ENCODE measurements around the gene CTNNA2.

CTNNA2 gene

GRCh38 chr2:79638954-79639353 is 126.1 kb downstream of the CTNNA2 start:
- H2AFZ ChIP-seq (ENCODE audit: low read length, unreplicated experiment), result no peak overlapping the region
- H3K36me3 ChIP-seq (ENCODE audit: insufficient read depth, low read length), result no peaks in the 10 kb centered on the region
- no peak overlapping the region for H3K4me3 ChIP-seq (ENCODE audit: low read depth, low read length)
- H3K27me3 ChIP-seq (ENCODE audit: insufficient read depth, low read length), result peaks cover 6% of the 10 kb centered on the region; the same call in 1 of the 2 replicates
- no peaks in the 10 kb centered on the region for H3K4me1 ChIP-seq (ENCODE audit: control insufficient read depth, insufficient read depth, low read length, unreplicated experiment)
- no peak overlapping the region for H3K27ac ChIP-seq (ENCODE audit: low read depth, low read length)
- H3K79me2 ChIP-seq (ENCODE audit: control insufficient read depth, insufficient read depth, low read length, unreplicated experiment), result no peaks in the 10 kb centered on the region

GRCh38 chr2:79640001-79640400 is 127.2 kb downstream of the CTNNA2 start:
- Histone ChIP-seq H3K4me1 (ENCODE audit: control insufficient read depth, insufficient read depth, low read length, unreplicated experiment) (no peaks in the 10 kb centered on the region), H3K36me3 (ENCODE audit: insufficient read depth, low read length) (no peaks in the 10 kb centered on the region), H3K27me3 (ENCODE audit: insufficient read depth, low read length) (no peaks in the 10 kb centered on the region), H2AFZ (ENCODE audit: low read length, unreplicated experiment) (no peak overlapping the region), H3K79me2 (ENCODE audit: control insufficient read depth, insufficient read depth, low read length, unreplicated experiment) (no peaks in the 10 kb centered on the region), H3K4me3 (ENCODE audit: low read depth, low read length) (no peak overlapping the region), H3K27ac (ENCODE audit: low read depth, low read length) (no peak overlapping the region)

- H3K4me1 ChIP-seq (ENCODE audit: control insufficient read depth, insufficient read depth, low read length, unreplicated experiment), result no peaks in the 10 kb centered on the region
- H3K36me3 ChIP-seq (ENCODE audit: insufficient read depth, low read length), result no peaks in the 10 kb centered on the region
- H3K4me3 ChIP-seq (ENCODE audit: low read depth, low read length), result no peak overlapping the region
- H3K27ac ChIP-seq (ENCODE audit: low read depth, low read length), result no peak overlapping the region
- H3K79me2 ChIP-seq (ENCODE audit: control insufficient read depth, insufficient read depth, low read length, unreplicated experiment), result no peaks in the 10 kb centered on the region
- H2AFZ ChIP-seq (ENCODE audit: low read length, unreplicated experiment), result no peak overlapping the region
- no peaks in the 10 kb centered on the region; the same call in 1 of the 2 replicates for H3K27me3 ChIP-seq (ENCODE audit: insufficient read depth, low read length)
Observed at GRCh38 chr2:79649531-79649930, 136.7 kb downstream of the CTNNA2 start.

GRCh38 chr2:79660557-79660956 is 147.7 kb downstream of the CTNNA2 start:
- H3K4me3 ChIP-seq (ENCODE audit: low read depth, low read length), result no peak overlapping the region
- H3K27me3 ChIP-seq (ENCODE audit: insufficient read depth, low read length), result no peaks in the 10 kb centered on the region

GRCh38 chr2:79665091-79665490 is 152.2 kb downstream of the CTNNA2 start:
- H3K4me1 ChIP-seq (ENCODE audit: control insufficient read depth, insufficient read depth, low read length, unreplicated experiment), result no peaks in the 10 kb centered on the region
- H2AFZ ChIP-seq (ENCODE audit: low read length, unreplicated experiment), result no peak overlapping the region
- H3K27ac ChIP-seq (ENCODE audit: low read depth, low read length), result no peak overlapping the region
- H3K4me3 ChIP-seq (ENCODE audit: low read depth, low read length), result no peak overlapping the region
- no peaks in the 10 kb centered on the region for H3K27me3 ChIP-seq (ENCODE audit: insufficient read depth, low read length)
- no peaks in the 10 kb centered on the region for H3K36me3 ChIP-seq (ENCODE audit: insufficient read depth, low read length)
- H3K79me2 ChIP-seq (ENCODE audit: control insufficient read depth, insufficient read depth, low read length, unreplicated experiment), result no peaks in the 10 kb centered on the region

More at GRCh38 chr2:79660557-79660956, 147.7 kb downstream of the CTNNA2 start:
- Histone ChIP-seq H3K27ac (ENCODE audit: low read depth, low read length) (no peak overlapping the region), H2AFZ (ENCODE audit: low read length, unreplicated experiment) (no peak overlapping the region), H3K36me3 (ENCODE audit: insufficient read depth, low read length) (no peaks in the 10 kb centered on the region), H3K4me1 (ENCODE audit: control insufficient read depth, insufficient read depth, low read length, unreplicated experiment) (no peaks in the 10 kb centered on the region), H3K79me2 (ENCODE audit: control insufficient read depth, insufficient read depth, low read length, unreplicated experiment) (no peaks in the 10 kb centered on the region)

- Histone ChIP-seq H3K4me3 (ENCODE audit: low read depth, low read length) (no peak overlapping the region), H2AFZ (ENCODE audit: low read length, unreplicated experiment) (no peak overlapping the region), H3K36me3 (ENCODE audit: insufficient read depth, low read length) (no peaks in the 10 kb centered on the region), H3K27me3 (ENCODE audit: insufficient read depth, low read length) (peaks cover 4% of the 10 kb centered on the region; the same call in 1 of the 2 replicates), H3K79me2 (ENCODE audit: control insufficient read depth, insufficient read depth, low read length, unreplicated experiment) (no peaks in the 10 kb centered on the region), H3K4me1 (ENCODE audit: control insufficient read depth, insufficient read depth, low read length, unreplicated experiment) (no peaks in the 10 kb centered on the region), H3K27ac (ENCODE audit: low read depth, low read length) (no peak overlapping the region)
Observed at GRCh38 chr2:79666430-79666829, 153.6 kb downstream of the CTNNA2 start.

- Histone ChIP-seq H3K36me3 (ENCODE audit: insufficient read depth, low read length) (no peaks in the 10 kb centered on the region), H3K27me3 (ENCODE audit: insufficient read depth, low read length) (peaks cover 4% of the 10 kb centered on the region; the same call in 1 of the 2 replicates), H3K4me3 (ENCODE audit: low read depth, low read length) (no peak overlapping the region), H3K79me2 (ENCODE audit: control insufficient read depth, insufficient read depth, low read length, unreplicated experiment) (no peaks in the 10 kb centered on the region), H2AFZ (ENCODE audit: low read length, unreplicated experiment) (no peak overlapping the region), H3K4me1 (ENCODE audit: control insufficient read depth, insufficient read depth, low read length, unreplicated experiment) (no peaks in the 10 kb centered on the region), H3K27ac (ENCODE audit: low read depth, low read length) (no peak overlapping the region)
Observed at GRCh38 chr2:79669714-79670113, 156.9 kb downstream of the CTNNA2 start.

- Histone ChIP-seq H3K4me3 (ENCODE audit: low read depth, low read length) (no peak overlapping the region), H3K36me3 (ENCODE audit: insufficient read depth, low read length) (no peaks in the 10 kb centered on the region), H3K27ac (ENCODE audit: low read depth, low read length) (no peak overlapping the region), H2AFZ (ENCODE audit: low read length, unreplicated experiment) (no peak overlapping the region), H3K27me3 (ENCODE audit: insufficient read depth, low read length) (peaks cover 4% of the 10 kb centered on the region; the same call in 1 of the 2 replicates), H3K4me1 (ENCODE audit: control insufficient read depth, insufficient read depth, low read length, unreplicated experiment) (no peaks in the 10 kb centered on the region), H3K79me2 (ENCODE audit: control insufficient read depth, insufficient read depth, low read length, unreplicated experiment) (no peaks in the 10 kb centered on the region)
Observed at GRCh38 chr2:79670198-79670597, 157.3 kb downstream of the CTNNA2 start.

GRCh38 chr2:79686884-79687283 is 174.0 kb downstream of the CTNNA2 start:
- Histone ChIP-seq H3K27ac (ENCODE audit: low read depth, low read length) (no peak overlapping the region), H3K27me3 (ENCODE audit: insufficient read depth, low read length) (peaks cover 4% of the 10 kb centered on the region; the same call in 1 of the 2 replicates), H3K4me3 (ENCODE audit: low read depth, low read length) (no peak overlapping the region), H3K4me1 (ENCODE audit: control insufficient read depth, insufficient read depth, low read length, unreplicated experiment) (no peaks in the 10 kb centered on the region), H3K79me2 (ENCODE audit: control insufficient read depth, insufficient read depth, low read length, unreplicated experiment) (no peaks in the 10 kb centered on the region), H3K36me3 (ENCODE audit: insufficient read depth, low read length) (no peaks in the 10 kb centered on the region), H2AFZ (ENCODE audit: low read length, unreplicated experiment) (no peak overlapping the region)

- H3K36me3 ChIP-seq (ENCODE audit: insufficient read depth, low read length), result no peaks in the 10 kb centered on the region
- no peak overlapping the region for H3K4me3 ChIP-seq (ENCODE audit: low read depth, low read length)
- H2AFZ ChIP-seq (ENCODE audit: low read length, unreplicated experiment), result no peak overlapping the region
- H3K4me1 ChIP-seq (ENCODE audit: control insufficient read depth, insufficient read depth, low read length, unreplicated experiment), result no peaks in the 10 kb centered on the region
- no peaks in the 10 kb centered on the region for H3K79me2 ChIP-seq (ENCODE audit: control insufficient read depth, insufficient read depth, low read length, unreplicated experiment)
- H3K27ac ChIP-seq (ENCODE audit: low read depth, low read length), result no peak overlapping the region
- no peaks in the 10 kb centered on the region for H3K27me3 ChIP-seq (ENCODE audit: insufficient read depth, low read length)
Observed at GRCh38 chr2:79695248-79695647, 182.4 kb downstream of the CTNNA2 start.

GRCh38 chr2:79697200-79697599 is 184.3 kb downstream of the CTNNA2 start:
- no peaks in the 10 kb centered on the region for H3K4me1 ChIP-seq (ENCODE audit: control insufficient read depth, insufficient read depth, low read length, unreplicated experiment)
- H2AFZ ChIP-seq (ENCODE audit: low read length, unreplicated experiment), result no peak overlapping the region
- no peak overlapping the region for H3K4me3 ChIP-seq (ENCODE audit: low read depth, low read length)
- H3K79me2 ChIP-seq (ENCODE audit: control insufficient read depth, insufficient read depth, low read length, unreplicated experiment), result no peaks in the 10 kb centered on the region
- H3K27me3 ChIP-seq (ENCODE audit: insufficient read depth, low read length), result no peaks in the 10 kb centered on the region
- H3K36me3 ChIP-seq (ENCODE audit: insufficient read depth, low read length), result no peaks in the 10 kb centered on the region
- H3K27ac ChIP-seq (ENCODE audit: low read depth, low read length), result no peak overlapping the region

Data from ACC112 (cell line).